ENCODE measurements around the gene TMEM143.

DNA sequence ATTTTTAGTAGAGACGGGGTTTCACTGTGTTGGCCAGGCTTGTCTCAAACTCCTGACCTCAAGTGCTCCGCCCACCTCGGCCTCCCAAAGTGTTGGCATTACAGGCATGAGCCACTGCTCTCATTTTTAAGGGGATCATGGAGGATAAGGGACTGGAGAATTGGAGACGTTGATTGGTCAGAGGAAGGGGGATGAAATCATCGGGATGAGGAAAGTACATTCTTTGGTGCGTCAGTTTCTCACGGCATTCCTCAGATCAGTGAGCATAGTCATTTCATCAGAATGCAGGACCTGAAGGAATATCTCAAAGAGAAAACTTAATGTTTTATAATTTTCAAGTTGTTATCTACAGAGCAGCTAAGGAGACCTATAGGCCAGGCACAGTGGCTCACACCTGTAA, 79.8 kb downstream of the TMEM143 start:
- no peak for TF ChIP-seq MAX (IDR thresholded peaks at IDR 0.05)
- TF ChIP-seq EP300 (IDR thresholded peaks at IDR 0.05; ENCODE audit: borderline replicate concordance), result no peak
- TF ChIP-seq YY1 (IDR thresholded peaks at IDR 0.05; ENCODE audit: low read depth), result no peak
- TF ChIP-seq, protein P1, sequence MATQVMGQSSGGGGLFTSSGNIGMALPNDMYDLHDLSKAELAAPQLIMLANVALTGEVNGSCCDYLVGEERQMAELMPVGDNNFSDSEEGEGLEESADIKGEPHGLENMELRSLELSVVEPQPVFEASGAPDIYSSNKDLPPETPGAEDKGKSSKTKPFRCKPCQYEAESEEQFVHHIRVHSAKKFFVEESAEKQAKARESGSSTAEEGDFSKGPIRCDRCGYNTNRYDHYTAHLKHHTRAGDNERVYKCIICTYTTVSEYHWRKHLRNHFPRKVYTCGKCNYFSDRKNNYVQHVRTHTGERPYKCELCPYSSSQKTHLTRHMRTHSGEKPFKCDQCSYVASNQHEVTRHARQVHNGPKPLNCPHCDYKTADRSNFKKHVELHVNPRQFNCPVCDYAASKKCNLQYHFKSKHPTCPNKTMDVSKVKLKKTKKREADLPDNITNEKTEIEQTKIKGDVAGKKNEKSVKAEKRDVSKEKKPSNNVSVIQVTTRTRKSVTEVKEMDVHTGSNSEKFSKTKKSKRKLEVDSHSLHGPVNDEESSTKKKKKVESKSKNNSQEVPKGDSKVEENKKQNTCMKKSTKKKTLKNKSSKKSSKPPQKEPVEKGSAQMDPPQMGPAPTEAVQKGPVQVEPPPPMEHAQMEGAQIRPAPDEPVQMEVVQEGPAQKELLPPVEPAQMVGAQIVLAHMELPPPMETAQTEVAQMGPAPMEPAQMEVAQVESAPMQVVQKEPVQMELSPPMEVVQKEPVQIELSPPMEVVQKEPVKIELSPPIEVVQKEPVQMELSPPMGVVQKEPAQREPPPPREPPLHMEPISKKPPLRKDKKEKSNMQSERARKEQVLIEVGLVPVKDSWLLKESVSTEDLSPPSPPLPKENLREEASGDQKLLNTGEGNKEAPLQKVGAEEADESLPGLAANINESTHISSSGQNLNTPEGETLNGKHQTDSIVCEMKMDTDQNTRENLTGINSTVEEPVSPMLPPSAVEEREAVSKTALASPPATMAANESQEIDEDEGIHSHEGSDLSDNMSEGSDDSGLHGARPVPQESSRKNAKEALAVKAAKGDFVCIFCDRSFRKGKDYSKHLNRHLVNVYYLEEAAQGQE (IDR thresholded peaks at IDR 0.05; ENCODE audit: low read depth), result no peak
- no peak for TF ChIP-seq CEBPB (IDR thresholded peaks at IDR 0.05)
- no peak for TF ChIP-seq TEAD4 (IDR thresholded peaks at IDR 0.05)
- TF ChIP-seq RAD21 (IDR thresholded peaks at IDR 0.05; ENCODE audit: low read depth), result no peak
- no peak for TF ChIP-seq EGR1 (IDR thresholded peaks at IDR 0.05)
- TF ChIP-seq FOXM1 (IDR thresholded peaks at IDR 0.05; ENCODE audit: borderline replicate concordance, low read depth), result no peak
- no peak for TF ChIP-seq ZBTB7A (IDR thresholded peaks at IDR 0.05; ENCODE audit: low read depth)
- TF ChIP-seq CREB1 (IDR thresholded peaks at IDR 0.05; ENCODE audit: low read depth), result no peak
- no peak for TF ChIP-seq TAF1 (IDR thresholded peaks at IDR 0.05; ENCODE audit: low read depth)

All from Ishikawa (cell line).